CD4-positive, alpha-beta T cell treated with Interleukin-17A for 4 hours (primary cell): ENCODE measurements around the gene CRAMP1.
"Not testable (repeated sequence)": the region's sequence is repeated elsewhere in the genome, so short reads cannot be mapped to it uniquely, and the experiment has no call there.

Source experiments
- DNase-seq: peaks from one replicate; pipeline ENCODE4 v3.0.0-alpha.2; 2020; ENCODE audit warnings: mixed read lengths

The CRAMP1 gene

DNA sequence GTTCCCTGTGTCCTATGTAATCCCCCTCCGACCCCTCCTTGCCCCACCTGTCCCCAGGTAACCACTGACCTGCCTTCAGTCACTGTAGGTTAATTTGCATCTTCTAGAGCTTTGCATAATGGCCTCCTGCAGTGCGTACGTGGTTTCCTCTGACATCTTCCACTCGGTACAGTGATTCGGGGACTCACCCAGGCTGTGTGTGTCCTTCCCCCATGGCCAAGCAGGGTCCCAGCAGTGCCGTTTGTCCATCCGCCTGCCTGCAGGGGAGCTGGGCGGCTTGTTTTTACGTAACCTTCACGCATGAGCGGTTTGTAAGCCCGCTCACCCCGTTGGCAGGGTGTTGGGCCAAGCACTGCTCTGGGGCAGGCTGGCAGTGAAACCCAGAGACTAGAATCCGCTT lies 101.8 kb downstream of the CRAMP1 start:
- no peak for DNase-seq

DNA sequence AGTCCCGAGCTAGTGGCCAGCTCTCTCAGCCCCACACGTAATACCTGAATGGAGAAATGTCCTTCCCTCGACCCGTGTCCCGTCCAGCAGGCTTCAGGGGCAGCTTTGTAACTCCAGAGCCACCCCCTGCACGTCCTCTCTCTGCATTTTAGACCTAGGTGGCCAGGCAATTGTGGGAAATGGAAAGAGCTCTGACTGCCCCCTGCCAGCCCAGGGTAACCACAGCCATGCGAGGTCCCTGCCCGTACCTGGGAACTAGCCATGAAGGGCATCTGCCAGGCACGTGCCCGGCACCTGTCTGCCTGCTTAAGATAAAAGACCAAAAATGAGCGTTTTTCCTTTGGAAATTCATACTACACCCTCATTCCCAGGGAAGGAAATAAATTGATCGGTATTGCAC lies 103.1 kb downstream of the CRAMP1 start:
- DNase-seq: no peak

DNA sequence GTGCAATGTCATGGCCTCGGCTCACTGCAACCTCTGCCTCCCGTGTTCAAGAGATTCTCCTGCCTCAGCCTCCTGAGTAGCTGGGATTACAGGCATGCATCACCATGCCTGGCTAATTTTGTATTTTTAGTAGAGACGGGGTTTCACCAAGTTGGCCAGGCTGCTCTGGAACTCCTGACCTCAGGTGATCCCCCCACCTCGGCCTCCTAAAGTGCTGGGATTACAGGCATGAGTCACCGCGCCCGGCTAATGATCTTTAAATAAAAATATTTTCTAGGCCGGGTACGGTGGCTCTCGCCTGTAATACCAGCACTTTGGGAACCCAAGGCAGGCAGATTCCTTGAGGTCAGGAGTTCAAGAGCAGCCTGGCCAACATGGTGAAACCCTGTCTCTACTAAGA lies 106.1 kb downstream of the CRAMP1 start:
- DNase-seq: not testable (repeated sequence)

DNA sequence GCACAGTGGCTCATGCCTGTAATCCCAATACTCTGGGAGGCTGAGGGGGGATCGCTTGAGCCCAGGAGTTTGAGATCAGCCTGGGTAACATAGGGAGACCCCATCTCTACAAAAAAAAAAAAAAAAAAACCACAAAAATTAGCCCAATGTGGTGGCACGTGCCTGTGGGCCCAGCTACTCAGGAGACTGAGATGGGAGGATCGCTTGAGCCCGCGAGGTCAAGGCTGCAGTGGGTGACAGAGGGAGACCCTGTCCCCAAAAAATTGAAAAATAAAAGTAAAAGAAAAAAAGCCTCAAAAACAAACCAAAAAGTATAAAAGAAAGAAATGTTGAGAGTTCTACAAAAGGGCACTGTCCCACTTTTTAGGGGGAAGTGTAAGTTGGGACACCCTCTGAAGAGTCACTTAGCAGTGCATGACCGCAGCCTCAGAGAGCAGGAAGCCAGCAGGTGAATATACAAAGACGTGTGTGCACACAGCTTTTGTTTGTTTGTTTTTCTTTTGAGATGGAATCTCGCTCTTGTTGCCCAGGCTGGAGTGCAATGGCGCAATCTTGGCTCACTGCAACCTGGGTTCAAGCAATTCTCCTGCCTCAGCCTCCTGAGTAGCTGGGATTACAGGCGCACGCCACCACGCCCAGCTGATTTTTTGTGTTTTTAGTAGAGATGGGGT lies 107.5 kb downstream of the CRAMP1 start:
- DNase-seq: peak; percentile 39

DNA sequence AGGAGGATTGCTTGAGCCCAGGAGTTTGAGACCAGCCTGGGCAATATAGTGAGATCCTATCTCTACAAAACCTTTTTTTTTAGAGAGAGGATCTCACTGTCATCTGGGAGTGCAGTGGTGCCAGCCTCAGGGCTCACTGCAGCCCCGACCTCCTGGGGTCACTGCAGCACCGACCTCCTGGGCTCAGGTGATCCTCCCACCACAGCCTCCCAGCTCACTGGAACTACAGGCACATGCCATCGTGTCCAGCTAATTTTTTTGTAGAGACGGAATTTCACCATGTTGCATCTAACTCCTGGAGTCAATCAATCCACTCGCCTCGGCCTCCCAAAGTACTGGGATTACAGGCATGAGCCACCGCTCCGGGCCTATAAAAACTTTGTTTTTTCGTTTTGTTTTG lies 109.2 kb downstream of the CRAMP1 start:
- no peak for DNase-seq

DNA sequence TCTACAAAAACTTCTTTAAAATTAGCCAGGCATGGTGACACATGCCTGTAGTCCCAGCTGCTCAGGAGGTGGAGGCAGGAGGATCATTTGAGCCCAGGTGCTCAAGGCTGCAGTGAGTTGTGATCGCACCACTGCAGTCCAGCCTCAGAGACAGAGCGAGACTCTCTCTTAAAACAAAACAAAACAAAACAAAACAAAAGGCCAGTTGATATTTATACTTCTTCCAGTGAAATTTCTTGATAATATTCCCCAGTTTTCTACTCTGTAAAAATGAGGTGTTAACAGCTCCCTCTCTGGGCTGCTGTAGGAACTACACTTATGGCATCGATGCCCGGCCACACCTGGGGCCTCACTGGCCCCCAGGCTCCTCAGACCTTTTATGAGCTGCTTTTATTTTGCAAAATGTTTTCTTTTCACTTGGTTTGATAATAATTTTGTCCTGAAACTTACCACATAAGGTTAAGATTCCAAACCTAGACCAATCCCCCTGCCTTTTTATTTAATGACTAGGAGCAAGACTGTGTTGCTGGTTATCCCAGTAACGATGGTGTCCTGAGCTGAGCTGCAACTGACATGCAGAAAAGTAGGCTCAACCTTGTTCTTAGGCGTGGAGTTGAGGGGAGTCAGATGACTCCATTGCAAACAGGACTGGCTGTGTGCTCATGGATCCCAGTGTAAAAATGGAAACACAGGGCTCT lies 111.4 kb downstream of the CRAMP1 start:
- DNase-seq: peak; percentile 61

DNA sequence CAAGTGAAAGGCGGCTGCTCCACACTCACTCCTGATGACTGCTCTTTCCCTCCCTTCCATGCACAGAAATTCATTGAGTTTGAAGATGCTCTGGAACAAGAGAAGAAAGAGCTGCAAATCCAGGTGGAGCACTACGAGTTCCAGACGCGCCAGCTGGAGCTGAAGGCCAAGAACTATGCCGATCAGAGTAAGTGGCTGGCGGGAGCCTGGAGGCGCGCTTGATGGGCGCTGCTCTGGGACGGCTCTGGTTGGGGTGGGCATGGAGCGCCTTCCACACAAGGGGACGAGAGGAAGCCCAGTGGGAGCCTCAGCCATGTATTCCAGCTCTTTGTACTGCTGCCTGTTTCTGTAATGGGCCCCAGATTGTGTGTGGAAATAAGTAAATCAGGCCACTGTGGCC lies 112.3 kb downstream of the CRAMP1 start:
- DNase-seq: no peak

DNA sequence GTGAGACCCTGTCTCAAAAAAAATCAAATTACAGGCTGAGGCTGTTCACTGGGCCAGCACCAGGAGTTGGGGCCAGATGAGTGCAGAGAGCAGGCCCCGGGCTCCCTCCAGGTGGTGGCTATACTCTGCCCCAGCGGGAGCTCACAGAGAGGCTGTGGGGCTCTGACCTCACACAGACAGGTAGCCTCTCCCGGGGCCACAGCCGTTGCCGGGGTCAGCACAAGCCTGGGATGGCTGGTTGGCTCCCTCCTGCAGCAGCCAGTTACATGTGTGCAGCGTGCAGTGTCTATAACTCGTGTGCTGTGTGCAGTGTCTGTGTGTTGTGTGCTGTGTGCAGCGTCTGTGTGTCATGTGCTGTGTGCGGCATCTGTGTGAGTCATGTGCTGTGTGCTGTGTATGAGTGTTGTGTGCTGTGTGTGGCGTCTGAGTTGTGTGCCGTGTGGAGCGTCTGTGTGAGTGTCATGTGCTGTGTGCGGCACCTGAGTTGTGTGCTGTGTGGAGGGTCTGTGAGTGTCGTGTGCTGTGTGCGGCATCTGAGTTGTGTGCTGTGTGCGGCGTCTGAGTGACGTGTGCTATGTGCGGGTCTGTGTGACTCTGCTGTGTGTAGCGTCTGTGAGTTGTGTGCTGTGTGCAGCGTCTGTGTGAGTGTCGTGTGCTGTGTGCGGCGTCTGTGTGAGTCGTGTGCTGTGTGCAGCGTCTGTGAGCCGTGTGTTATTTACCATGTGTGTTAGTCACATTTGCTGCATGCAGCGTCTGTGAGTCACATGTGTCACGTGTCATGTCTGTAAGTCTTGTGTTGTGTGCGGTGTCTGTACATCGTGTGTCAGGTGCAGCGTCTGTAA lies 114.7 kb downstream of the CRAMP1 start:
- no peak for DNase-seq
